GM12878 (cell line): Measurements from ENCODE around the gene WIPF2. TPM values are rescaled to one million over a fixed set of nuclear protein-coding genes. Genes with fewer than 3 reads are reported as not detected.

Experiments used
- ATAC-seq: fragments of 200-7000 bp; cut with Tn5 transposase; 3 replicates; pipeline ENCODE4 v1.9.1; 2020; ENCODE audit warnings: mild to moderate bottlenecking, moderate library complexity
- BruUV-seq: library from RNA; stranded (reverse); fragments of 400-500 nt; replicated peaks from 2 replicates; lab custom pipeline; 2021; lab: Mats Ljungman, UMichigan
- CTCF ChIA-PET: fragments of 300-600 bp; sonication (Branson Sonifier 250); formaldehyde crosslinking; extraction: SDS; loops from one replicate; lab custom pipeline; 2021; ENCODE audit warnings: inconsistent platforms; lab: Yijun Ruan, JAX
- POLR2A ChIA-PET: fragments of 350-600 bp; formaldehyde crosslinking; extraction: SDS; loops from one replicate; lab custom pipeline; 2021; ENCODE audit warnings: inconsistent platforms; lab: Charles Lee
- RAD21 ChIA-PET: fragments of 300-600 bp; sonication (Branson Sonifier 250); formaldehyde crosslinking; loops from one replicate; lab custom pipeline; 2023; ENCODE audit warnings: antibody characterized with exemption; ENCODE audit not compliant: unreplicated experiment; lab: Charles Lee
- SMC1A ChIA-PET: fragments of 300-600 bp; sonication (Branson Sonifier 250); formaldehyde crosslinking; loops from one replicate; lab custom pipeline; 2023; ENCODE audit not compliant: unreplicated experiment, uncharacterized antibody; lab: Charles Lee
- DNase-seq: peaks from one replicate; pipeline ENCODE4 v3.0.0-alpha.2; 2011; ENCODE audit warnings: low read depth, low spot score
- FAIRE-seq: peaks from 3 replicates; lab custom pipeline; 2011; peaks lifted over from hg19 to GRCh38; lab: Jason Lieb, UNC
- H2AFZ ChIP-seq: 2 replicates; pipeline ENCODE4 v1.6.0; 2011; ENCODE audit warnings: low read depth, low read length, control low read depth; ENCODE audit not compliant: control insufficient read depth
- H3K27ac ChIP-seq: 2 replicates; pipeline ENCODE4 v1.5.1; 2011; ENCODE audit warnings: control low read depth; ENCODE audit not compliant: control insufficient read depth, insufficient read depth
- H3K27me3 ChIP-seq, 2 experiments: replicated peaks in 1 of 2; 2 replicates each; pipeline versions ENCODE4 v1.6.0 to v1.6.1; 2011; ENCODE audit warnings: low read length in 1 of 2; ENCODE audit not compliant: control insufficient read depth in 2 of 2, insufficient read depth in 2 of 2
- H3K36me3 ChIP-seq, 2 experiments: 2 replicates each; pipeline ENCODE4 v1.5.1; 2011; ENCODE audit warnings: low read length in 1 of 2; ENCODE audit not compliant: control insufficient read depth in 2 of 2, insufficient read depth in 2 of 2
- H3K4me1 ChIP-seq: 2 replicates; pipeline ENCODE4 v1.6.1; 2011; ENCODE audit warnings: mild to moderate bottlenecking, low read length, moderate library complexity, mixed read lengths; ENCODE audit not compliant: control insufficient read depth, insufficient read depth
- H3K4me2 ChIP-seq: 2 replicates; pipeline ENCODE4 v1.6.0; 2011; ENCODE audit warnings: control low read depth; ENCODE audit not compliant: control insufficient read depth, insufficient read depth
- H3K4me3 ChIP-seq: fragments of 200-600 bp; sonication (generic); 2 replicates; pipeline ENCODE4 v1.5.1; 2016
- H3K79me2 ChIP-seq: 2 replicates; pipeline ENCODE4 v1.6.0; 2011; ENCODE audit warnings: low read length; ENCODE audit not compliant: control insufficient read depth, insufficient read depth
- H3K9ac ChIP-seq: 2 replicates; pipeline ENCODE4 v1.8.0; 2011; ENCODE audit warnings: low read length, control low read depth, mixed read lengths; ENCODE audit not compliant: control insufficient read depth, insufficient read depth
- H3K9me3 ChIP-seq: replicated peaks from 3 replicates; pipeline ENCODE4 v1.5.1; 2011; ENCODE audit warnings: mild to moderate bottlenecking, low read length; ENCODE audit not compliant: control insufficient read depth, insufficient read depth
- H4K20me1 ChIP-seq: 2 replicates; pipeline ENCODE4 v1.6.0; 2011; ENCODE audit not compliant: control insufficient read depth, insufficient read depth
- ATF7 ChIP-seq: fragments of 450-650 bp; IDR thresholded peaks from 2 replicates; pipeline ENCODE4 v1.6.1; 2016; ENCODE audit warnings: low read depth, mild to moderate bottlenecking
- EP300 ChIP-seq, 2 experiments: fragments of 150-350 bp in 1 of 2; IDR thresholded peaks; 2 replicates each; pipeline ENCODE4 v1.6.1; 2011 to 2012; ENCODE audit warnings: low read depth in 2 of 2, low read length in 2 of 2, borderline replicate concordance in 1 of 2, improper control_type of control experiment in 1 of 2, inconsistent platforms in 1 of 2; ENCODE audit not compliant: control insufficient read depth in 1 of 2
- GATAD2B ChIP-seq: fragments of 450-650 bp; conservative IDR thresholded peaks from 2 replicates; pipeline ENCODE4 v1.6.1; 2017; ENCODE audit warnings: low read depth, mild to moderate bottlenecking, moderate library complexity
- KDM1A ChIP-seq: fragments of 200-600 bp; sonication (generic); IDR thresholded peaks from 2 replicates; pipeline ENCODE4 v1.6.1; 2016; ENCODE audit warnings: borderline replicate concordance
- LARP7 ChIP-seq: fragments of 450-650 bp; IDR thresholded peaks from 2 replicates; pipeline ENCODE4 v1.6.1; 2017; ENCODE audit warnings: mild to moderate bottlenecking
- MEF2B ChIP-seq: fragments of 450-650 bp; IDR thresholded peaks from 2 replicates; pipeline ENCODE4 v1.6.1; 2018; ENCODE audit warnings: mild to moderate bottlenecking, moderate library complexity; ENCODE audit not compliant: partially characterized antibody, poor library complexity, severe bottlenecking
- NFIC ChIP-seq: IDR thresholded peaks from 2 replicates; pipeline ENCODE4 v1.6.1; 2012; ENCODE audit warnings: low read depth, mild to moderate bottlenecking, inconsistent platforms, low read length, moderate library complexity
- NFXL1 ChIP-seq: fragments of 450-650 bp; IDR thresholded peaks from 2 replicates; pipeline ENCODE4 v1.6.1; 2017; ENCODE audit warnings: antibody characterized with exemption, mild to moderate bottlenecking, borderline replicate concordance
- RELB ChIP-seq: fragments of 450-650 bp; IDR thresholded peaks from 2 replicates; pipeline ENCODE4 v1.6.1; 2017; ENCODE audit warnings: low read depth, mild to moderate bottlenecking, moderate library complexity
- SIN3A ChIP-seq: IDR thresholded peaks from 2 replicates; pipeline ENCODE4 v1.6.1; 2012; ENCODE audit warnings: low read depth, low read length, improper control_type of control experiment
- SIX5 ChIP-seq: IDR thresholded peaks from 2 replicates; pipeline ENCODE4 v1.6.1; 2011; ENCODE audit warnings: mild to moderate bottlenecking, low read depth, low read length, moderate library complexity; ENCODE audit not compliant: severe bottlenecking
- ZBED1 ChIP-seq: IDR thresholded peaks from 2 replicates; pipeline ENCODE4 v1.6.1; 2016; ENCODE audit warnings: borderline replicate concordance
- WGBS: methylation state at CpG from one replicate; pipeline ENCODE4 v1.1.6; 2016; ENCODE audit warnings: low lambda C conversion rate; ENCODE audit not compliant: insufficient replicate concordance, insufficient coverage; ENCODE audit errors: missing lambda C conversion rate; 5-methylcytosine and 5-hydroxymethylcytosine counted together
- in situ Hi-C: fragments of 300-500 bp; cut with MboI; formaldehyde crosslinking; loops from 9 replicates; pipeline ENCODE4 v1.14.3; 2018; ENCODE audit warnings: mixed read lengths
- intact Hi-C: fragments of 100-400 bp; cut with micrococcal nuclease; formaldehyde crosslinking; loops from one replicate; pipeline ENCODE4 v1.14.2; 2022; ENCODE audit not compliant: unreplicated experiment
- polyA plus RNA-seq, 11 experiments: library from polyadenylated mRNA; depleted of rRNA in 4 of 11; unstranded in 6 of 11; stranded (reverse) in 5 of 11; fragments of >200 nt; fragmentation: Nextera tagmentation in 4 of 11; fragmentation: Illumina TruSeq in 1 of 11; extraction: Ambion mirVana in 4 of 11; extraction: Trizol in 1 of 11; gene quantifications; 1 replicate in 1 of 11; 2 replicates in 10 of 11; pipeline versions ENCODE4 v1.2.1 to v1.2.3, GENCODE V29; 2011 to 2016; ENCODE audit warnings: inconsistent platforms in 2 of 11, missing spikeins in 2 of 11, low read depth in 1 of 11
- total RNA-seq, 4 experiments: library from RNA; depleted of rRNA in 3 of 4; stranded (reverse); fragments of >200 nt in 3 of 4; fragmentation: Illumina TruSeq in 1 of 4; extraction: Trizol in 1 of 4; gene quantifications; 2 replicates each; pipeline versions ENCODE4 v1.2.1 to v1.2.3, GENCODE V29; 2013 to 2021
- TF ChIP-seq, protein P1 (sequence below): fragments of 450-650 bp; IDR thresholded peaks from 2 replicates; pipeline ENCODE4 v1.6.1; 2017; ENCODE audit warnings: borderline replicate concordance

Gene WIPF2
- total and polyA plus RNA-seq, 10 of the 15 experiments (the other 5 are each of a cell fraction or from before 2014, with no cell fraction given), result 4.2 to 20.8 (median 7.1) TPM

DNA sequence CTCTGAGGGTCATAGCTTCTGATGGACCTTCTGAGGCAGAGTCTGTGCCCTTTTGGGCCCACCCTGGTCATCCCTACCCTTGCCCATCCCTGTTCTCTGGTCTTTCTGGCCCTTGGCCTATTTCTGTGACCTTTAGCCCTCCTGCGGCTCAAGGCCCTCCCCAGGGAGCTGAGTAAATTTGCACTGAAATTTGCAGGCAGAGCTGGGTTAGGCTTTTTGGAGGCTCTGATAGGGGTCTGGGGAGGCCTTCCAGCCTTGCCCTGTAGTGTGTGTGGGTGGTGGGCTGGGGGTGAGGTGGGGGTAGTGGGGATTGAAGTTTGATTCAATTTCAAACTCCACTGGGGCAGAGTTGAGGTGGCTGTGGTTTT, 107.7 kb downstream of the WIPF2 start:
- H3K9me3 ChIP-seq, result no peaks in the 10 kb centered on the region
- ChIA-PET RAD21 (interaction anchor here (1.5 to 12.6 kb wide), 6 partner anchors 12 to 108 kb away, joined by 3 to 156 read pairs (median 13); partner anchors contain the start of gene RARA), SMC1A (interaction anchor here (1.1 to 11.2 kb wide), 7 partner anchors 10 to 36 kb away, joined by 4 to 172 read pairs (median 5); partner anchors contain the start of gene RARA), POLR2A (interaction anchor here (0.7 to 7.0 kb wide), 5 partner anchors 9 to 108 kb away, joined by 3 to 123 read pairs (median 6); partner anchors contain the start of genes RARA and WIPF2), CTCF (interaction anchor here (1.2 to 6.6 kb wide), 12 partner anchors 8 to 214 kb away, joined by 3 to 58 read pairs (median 6); partner anchors contain the start of gene RARA)
- intact Hi-C loops, result no loop called here
- WGBS, result 0% methylated on average over 1 of the region's 1 CpG
- no peaks in the 10 kb centered on the region for H4K20me1 ChIP-seq
- in situ Hi-C loops, result loop anchor here (10.0 kb wide), 1 partner anchor 1348 kb away; no protein-coding TSS in a partner anchor
- no peak overlapping the region for H2AFZ ChIP-seq
- peaks cover 62% of the 10 kb centered on the region for H3K4me1 ChIP-seq
- peaks cover 94% of the 10 kb centered on the region for H3K79me2 ChIP-seq
- H3K4me3 ChIP-seq, result peak overlapping the region; percentile 74
- H3K27me3 ChIP-seq, result no peaks in the 10 kb centered on the region
- FAIRE-seq (no peak), DNase-seq (no peak), ATAC-seq (no peak)
- peak overlapping the region; percentile 96 for H3K27ac ChIP-seq
- peak overlapping the region; percentile 100 for H3K4me2 ChIP-seq
- peaks cover 9 to 12% of the 10 kb centered on the region in 2 experiments; a peak in 3 of 4 replicates for H3K36me3 ChIP-seq
- TF ChIP-seq SIX5 (no peak), MEF2B (peak; percentile 63), ATF7 (no peak), GATAD2B (no peak)
- BruUV-seq, result no TSS peak
- H3K9ac ChIP-seq, result peak overlapping the region; percentile 75

DNA sequence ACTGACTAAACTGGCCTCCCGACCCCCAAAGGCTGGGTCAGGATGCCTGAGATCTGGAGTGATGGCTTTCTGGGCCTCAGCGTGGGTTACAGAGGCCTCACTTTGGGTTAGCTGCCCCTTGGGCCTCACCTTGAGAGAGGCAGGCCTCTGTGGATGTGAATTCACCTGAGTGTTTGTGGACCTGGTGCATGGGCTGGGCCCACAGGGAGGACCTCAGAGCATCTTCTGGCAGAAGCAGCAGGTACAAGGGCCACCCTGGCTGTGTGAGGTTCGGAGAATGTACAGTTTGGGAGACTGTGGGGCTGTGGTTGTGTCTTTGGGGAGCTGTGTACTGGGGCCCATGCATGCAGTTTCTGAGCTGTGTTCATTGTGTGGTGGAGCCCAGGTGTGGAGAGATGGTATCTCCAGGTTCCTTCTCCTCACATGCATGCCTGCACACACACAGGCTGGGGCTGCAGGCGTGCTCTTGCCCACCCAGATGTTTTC, 108.2 kb downstream of the WIPF2 start:
- peaks cover 59% of the 10 kb centered on the region for H3K4me1 ChIP-seq
- ChIA-PET CTCF (interaction anchor here (1.3 to 6.6 kb wide), 10 partner anchors 9 to 214 kb away, joined by 3 to 58 read pairs (median 8); partner anchors contain the start of gene RARA), POLR2A (interaction anchor here (1.0 to 7.0 kb wide), 3 partner anchors 8 to 17 kb away, joined by 3 to 123 read pairs (median 3); partner anchors contain the start of gene RARA), SMC1A (interaction anchor here (0.6 to 11.2 kb wide), 8 partner anchors 12 to 32 kb away, joined by 3 to 172 read pairs (median 4); partner anchors contain the start of gene RARA), RAD21 (interaction anchor here (1.0 to 12.6 kb wide), 7 partner anchors 12 to 109 kb away, joined by 3 to 156 read pairs (median 5); partner anchors contain the start of gene RARA)
- intact Hi-C loops, result no loop called here
- no peaks in the 10 kb centered on the region for H4K20me1 ChIP-seq
- peak overlapping the region; percentile 74; the same call in 1 of the 2 replicates for H3K4me3 ChIP-seq
- DNase-seq (no peak), ATAC-seq (no peak), FAIRE-seq (no peak)
- BruUV-seq, result no TSS peak
- peaks cover 94% of the 10 kb centered on the region for H3K79me2 ChIP-seq
- peak overlapping the region; percentile 75 for H3K9ac ChIP-seq
- no peak overlapping the region for H2AFZ ChIP-seq
- no peaks in the 10 kb centered on the region for H3K9me3 ChIP-seq
- H3K27ac ChIP-seq, result peak overlapping the region; percentile 96
- 10% methylated on average over 4 of the region's 4 CpGs for whole genome bisulfite sequencing
- H3K36me3 ChIP-seq, result peaks cover 9 to 16% of the 10 kb centered on the region in 2 experiments; a peak in 3 of 4 replicates
- H3K4me2 ChIP-seq, result peak overlapping the region; percentile 100
- no peaks in the 10 kb centered on the region for H3K27me3 ChIP-seq
- in situ Hi-C loops, result loop anchor here (10.0 kb wide), 1 partner anchor 1348 kb away; no protein-coding TSS in a partner anchor
- TF ChIP-seq ZBED1 (no peak), EP300 (IDR thresholded peaks at IDR 0.05; ENCODE audit: borderline replicate concordance in 1 of 2, control insufficient read depth in 1 of 2, low read depth in 2 of 2, low read length in 2 of 2) (no peak), SIN3A (no peak), LARP7 (no peak), KDM1A (no peak), NFIC (no peak), RELB (no peak), NFXL1 (no peak)
- TF ChIP-seq, protein P1, sequence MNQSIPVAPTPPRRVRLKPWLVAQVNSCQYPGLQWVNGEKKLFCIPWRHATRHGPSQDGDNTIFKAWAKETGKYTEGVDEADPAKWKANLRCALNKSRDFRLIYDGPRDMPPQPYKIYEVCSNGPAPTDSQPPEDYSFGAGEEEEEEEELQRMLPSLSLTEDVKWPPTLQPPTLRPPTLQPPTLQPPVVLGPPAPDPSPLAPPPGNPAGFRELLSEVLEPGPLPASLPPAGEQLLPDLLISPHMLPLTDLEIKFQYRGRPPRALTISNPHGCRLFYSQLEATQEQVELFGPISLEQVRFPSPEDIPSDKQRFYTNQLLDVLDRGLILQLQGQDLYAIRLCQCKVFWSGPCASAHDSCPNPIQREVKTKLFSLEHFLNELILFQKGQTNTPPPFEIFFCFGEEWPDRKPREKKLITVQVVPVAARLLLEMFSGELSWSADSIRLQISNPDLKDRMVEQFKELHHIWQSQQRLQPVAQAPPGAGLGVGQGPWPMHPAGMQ, result no peak
